ENCODE measurements around the gene CHRDL1.
"Not testable (repeated sequence)": the region's sequence is repeated elsewhere in the genome, so short reads cannot be mapped to it uniquely, and the experiment has no call there.

The CHRDL1 gene, protein sequence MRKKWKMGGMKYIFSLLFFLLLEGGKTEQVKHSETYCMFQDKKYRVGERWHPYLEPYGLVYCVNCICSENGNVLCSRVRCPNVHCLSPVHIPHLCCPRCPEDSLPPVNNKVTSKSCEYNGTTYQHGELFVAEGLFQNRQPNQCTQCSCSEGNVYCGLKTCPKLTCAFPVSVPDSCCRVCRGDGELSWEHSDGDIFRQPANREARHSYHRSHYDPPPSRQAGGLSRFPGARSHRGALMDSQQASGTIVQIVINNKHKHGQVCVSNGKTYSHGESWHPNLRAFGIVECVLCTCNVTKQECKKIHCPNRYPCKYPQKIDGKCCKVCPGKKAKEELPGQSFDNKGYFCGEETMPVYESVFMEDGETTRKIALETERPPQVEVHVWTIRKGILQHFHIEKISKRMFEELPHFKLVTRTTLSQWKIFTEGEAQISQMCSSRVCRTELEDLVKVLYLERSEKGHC

DNA sequence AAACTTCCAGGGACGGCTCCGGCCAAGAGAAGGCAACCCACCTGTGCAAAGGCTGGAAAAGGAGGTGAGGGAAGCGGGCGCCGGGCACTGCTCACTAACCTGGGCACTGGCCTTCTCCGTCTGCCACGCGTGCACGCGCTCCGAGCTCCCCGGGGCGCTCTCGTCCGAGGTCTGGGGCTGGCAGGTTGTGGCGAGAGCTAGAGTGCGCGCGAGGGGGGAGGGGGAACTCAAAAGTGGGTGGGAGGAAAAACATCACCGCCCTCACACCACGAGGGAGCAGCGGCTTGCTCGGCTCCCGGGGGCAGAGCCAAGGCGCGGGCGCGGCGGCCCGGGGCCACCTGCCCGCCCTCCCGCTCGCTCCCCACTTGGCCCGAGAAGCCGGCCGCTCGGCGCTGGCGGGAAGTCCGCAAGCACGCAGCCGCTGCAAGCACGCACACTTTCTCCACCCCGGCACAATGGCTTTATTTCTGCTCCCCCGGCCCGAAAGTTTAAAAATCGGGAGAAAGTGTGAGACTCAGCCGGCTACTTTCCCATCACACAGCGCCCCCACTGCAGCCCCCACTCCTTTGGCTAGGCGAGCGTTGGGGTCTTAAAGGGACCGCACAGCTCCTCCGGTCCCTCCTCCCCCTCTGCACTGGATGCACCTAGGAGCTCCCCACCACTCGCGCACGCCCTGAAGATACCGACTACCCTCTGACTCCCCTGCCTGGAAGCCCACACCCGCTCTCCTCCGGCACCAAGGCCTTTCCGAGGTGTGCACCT, at the start of gene CHRDL1:
Gene CHRDL1, minus strand, starts transcription at position 173 of the 762 bp plus-strand sequence. CDS start 3,636 bp downstream, outside the sequence.
- peak; percentile 55 for DNase-seq

DNA sequence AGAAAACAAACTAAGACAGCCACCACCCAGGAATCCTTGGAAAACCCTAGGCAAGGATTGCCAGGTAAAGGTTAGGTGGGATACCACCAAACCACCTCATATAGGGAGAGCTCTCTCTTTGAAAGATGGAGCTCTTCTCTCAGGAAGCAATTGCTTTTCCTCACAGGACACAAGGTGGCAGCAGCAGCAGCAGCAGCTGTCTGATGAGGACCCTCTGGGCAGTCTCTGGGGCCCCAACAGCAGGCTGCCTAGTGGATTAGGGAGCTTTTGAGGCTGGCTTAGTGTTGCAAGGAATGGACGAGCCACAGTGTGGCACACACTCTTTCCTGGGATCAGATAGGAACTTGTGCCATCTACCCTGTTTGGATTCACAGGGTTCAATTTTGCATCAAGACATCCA, 41.4 kb upstream of the CHRDL1 start:
- no peak for DNase-seq

DNA sequence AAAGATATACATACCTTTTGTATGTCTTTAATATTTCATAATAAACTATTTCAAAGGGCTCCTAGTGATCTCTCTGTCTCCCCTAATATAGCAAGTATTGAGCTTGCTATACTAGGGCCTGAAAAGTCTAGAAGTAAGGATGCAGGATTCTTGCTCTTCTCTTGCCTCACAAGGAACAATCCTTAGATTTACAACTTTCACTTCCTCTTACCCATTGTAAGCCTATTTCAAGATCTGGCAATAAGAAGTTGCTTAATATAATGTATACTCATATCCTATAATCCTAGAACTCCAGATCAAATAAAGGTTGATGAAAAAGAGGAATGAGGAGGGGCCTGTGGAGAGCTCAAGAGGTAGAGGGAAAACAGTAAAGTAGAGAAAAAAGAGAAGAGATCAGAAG, 40.8 kb upstream of the CHRDL1 start:
- DNase-seq, result no peak

DNA sequence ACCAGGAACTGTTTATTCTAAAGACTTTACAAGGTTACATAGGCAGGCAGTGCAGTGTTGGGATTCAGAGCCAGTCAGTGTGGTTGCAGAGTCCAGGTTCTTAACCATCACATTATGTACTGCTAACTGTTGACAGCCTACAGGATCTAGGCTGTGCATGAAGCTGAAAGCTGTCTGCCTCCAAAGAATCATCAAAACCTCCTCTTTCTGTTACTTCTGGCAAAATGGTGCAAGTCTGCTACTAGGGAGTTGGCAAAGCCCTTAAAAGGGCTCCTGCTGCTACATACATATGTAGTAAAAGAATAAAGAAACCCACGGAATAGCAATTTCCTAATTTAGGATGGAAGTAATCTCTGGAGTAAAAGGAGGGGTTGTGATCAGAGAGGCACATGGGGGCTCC, 40.4 kb upstream of the CHRDL1 start:
- DNase-seq, result no peak

DNA sequence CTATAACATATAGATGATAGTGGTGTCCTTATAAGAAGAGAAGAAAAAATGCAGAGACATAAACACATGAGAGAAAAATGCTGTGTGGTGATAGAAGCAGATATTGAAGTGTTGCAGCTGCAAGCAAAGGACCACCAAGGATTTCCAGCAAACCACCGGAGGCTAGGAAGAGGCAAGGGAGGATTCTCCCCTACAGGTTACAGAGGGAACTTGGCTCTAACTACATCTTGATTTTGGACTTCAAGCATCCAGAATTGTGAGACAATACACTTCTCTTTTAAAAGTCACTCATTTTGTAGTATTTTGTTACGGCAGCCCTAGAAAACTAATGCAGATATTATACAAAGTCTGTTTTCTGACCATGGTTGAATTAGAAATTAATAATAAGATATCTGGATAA, 30.4 kb upstream of the CHRDL1 start:
- no peak for DNase-seq

DNA sequence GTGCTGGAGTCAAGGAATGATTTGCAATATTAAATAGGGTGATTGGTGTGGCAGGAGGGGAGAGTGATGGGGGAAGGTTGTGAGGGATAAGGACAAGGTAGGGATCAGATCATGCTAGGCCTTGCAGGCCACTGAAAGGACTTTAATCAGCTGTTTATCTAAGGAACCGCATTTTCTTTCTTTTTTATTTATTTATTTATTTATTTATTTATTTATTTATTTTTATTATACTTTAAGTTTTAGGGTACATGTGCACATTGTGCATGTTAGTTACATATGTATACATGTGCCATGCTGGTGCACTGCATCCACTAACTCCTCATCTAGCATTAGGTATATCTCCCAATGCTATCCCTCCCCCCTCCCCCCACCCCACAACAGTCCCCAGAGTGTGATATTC, 20.9 kb upstream of the CHRDL1 start:
- not testable (repeated sequence) for DNase-seq

DNA sequence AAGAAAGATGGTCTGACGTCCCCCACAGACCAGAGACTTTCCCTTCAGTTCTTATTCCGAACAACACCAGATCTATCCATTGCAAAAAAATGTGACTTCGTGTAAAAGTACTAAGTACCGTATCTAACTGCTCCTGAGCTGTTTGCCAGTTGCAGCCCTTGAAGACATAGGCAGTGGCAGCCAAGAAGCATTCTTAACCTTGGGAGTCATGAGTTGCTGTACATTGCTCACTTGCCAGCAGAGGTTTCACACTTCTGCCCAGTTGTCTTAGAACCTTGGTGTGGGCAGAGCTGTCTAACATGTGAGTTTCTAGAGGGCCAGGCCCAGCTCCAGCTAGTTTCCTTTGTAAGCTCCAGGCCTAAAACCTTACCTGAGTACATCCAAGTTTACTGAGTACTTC, 10.5 kb upstream of the CHRDL1 start:
- no peak for DNase-seq

DNA sequence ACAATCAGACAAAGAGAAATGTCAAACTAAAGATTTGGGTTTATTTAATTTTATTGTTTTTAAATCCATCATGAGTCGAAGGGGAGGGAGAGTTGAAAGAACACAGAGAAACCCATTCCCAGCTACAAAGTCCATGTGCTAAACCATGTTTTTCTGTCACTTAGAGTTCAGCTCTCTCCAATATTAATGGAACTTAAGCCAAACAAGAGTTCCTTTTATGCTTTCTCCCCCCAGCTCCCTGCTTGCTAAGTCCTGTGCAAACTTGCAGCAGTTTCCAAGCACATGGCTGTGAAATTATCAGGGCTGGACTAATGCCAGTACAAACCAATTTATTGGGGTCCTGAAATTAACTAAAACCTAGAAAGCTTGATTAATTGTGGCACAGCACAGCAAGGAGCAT, 9.7 kb upstream of the CHRDL1 start:
- DNase-seq, result no peak

DNA sequence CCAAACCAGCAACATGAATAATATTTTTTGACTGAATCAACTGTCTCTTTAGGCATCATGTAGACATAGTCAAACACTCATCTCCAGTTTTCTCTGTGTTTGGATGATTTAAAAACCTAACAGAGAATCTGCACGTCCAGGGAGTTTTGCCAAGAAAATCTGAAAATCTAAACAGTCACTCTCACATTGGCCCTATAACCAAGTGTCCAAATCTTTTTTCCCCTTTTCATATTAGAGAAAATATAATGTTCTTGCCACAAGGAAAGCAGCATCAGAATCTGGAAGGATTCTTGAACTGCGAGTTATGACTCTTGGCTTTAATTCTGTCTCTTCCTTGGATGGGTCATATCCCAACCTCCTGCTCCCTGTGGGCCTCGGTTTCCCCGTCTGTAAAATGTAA, 8.8 kb upstream of the CHRDL1 start:
- DNase-seq, result no peak

DNA sequence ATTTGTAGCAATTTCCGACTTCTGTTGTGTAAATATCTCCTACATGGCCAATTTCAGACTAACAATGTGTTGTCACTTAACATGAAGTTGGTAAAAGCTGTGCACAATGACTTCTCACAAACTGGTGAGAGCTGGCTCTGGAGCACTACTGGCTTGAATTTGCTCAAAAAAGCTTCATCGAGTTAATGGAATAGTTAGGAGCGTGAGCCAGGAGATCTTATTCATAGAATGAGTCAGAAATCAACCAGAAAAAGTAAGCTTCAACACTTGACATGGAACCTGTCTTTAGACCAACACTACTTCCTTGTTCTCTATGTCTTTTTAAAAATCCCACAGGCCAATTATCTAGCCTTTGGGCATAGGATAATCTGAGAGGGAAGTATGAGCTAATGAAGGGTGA, 7.9 kb upstream of the CHRDL1 start:
- no peak for DNase-seq

DNA sequence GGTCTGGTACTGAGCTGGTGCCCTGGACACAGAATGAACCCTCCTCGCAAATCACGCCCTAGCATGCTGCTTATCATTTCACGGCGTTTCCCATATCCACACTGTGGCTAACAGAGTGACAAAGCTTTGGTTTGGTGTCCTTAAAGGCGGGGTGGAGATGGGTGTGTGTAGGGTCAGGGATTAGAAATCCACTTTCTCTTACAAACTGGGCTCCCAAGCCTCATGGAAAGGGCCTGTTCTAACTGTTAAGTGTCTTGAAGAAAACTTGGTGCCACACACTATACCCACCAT, 735 bp upstream of the CHRDL1 start:
- DNase-seq, result no peak

DNA sequence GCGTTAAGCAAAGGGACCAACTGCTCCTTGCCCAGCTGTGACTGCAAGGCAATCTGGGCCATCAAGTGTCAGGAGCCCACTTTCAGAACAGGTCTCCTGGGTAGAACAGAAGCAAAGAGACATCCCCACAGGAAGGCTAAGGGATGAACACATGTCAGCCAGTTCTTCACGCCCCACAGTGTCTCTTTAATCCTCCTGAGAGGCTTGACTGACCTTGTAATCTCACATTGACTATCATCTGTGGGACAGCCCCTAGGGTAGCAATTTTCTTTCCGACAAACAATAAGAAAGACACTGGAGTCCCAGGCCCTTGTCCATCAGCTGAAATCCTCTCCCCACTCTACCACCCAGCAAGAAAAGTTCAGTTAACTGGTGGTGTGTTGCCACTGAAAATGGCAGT, 1.0 kb downstream of the CHRDL1 start:
- DNase-seq, result no peak

DNA sequence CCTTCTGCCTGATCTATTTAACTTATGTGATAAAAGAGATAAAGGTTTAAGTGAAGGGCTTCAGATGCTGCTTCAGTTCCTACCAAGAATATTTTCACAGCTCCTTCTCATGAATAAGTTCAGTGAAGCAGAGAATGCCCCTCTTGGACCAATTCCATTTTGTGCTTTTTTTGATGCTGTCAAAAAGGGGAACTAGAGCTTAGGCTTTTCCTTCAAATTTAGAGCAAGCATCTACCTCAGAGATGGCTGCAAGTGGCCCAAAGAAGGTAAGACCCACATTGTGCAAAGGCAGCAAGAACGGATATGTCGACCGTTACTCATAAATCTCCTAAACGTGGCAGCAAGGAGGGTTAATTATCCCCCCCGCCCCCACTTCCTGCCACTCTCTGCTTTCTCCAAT, 4.5 kb downstream of the CHRDL1 start:
- DNase-seq, result no peak

DNA sequence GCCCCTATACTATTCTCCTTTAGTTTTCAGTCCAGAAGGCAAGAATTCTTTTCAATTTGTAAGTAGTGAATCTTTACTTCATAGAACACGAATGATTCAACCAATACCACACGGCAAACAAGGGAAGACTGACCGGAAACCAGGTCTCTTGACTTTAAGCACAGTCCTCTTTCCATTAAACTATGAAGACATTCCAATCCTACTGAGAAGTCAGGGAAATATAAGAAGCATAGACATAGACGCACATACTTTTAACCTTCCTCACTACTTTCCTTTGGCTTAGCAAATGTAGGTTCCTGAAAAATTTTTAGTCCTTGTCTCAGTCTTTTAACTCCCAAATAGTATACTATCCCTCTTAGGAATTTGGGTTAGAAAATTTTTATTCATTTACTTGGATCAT, 9.1 kb downstream of the CHRDL1 start:
- DNase-seq, result no peak

DNA sequence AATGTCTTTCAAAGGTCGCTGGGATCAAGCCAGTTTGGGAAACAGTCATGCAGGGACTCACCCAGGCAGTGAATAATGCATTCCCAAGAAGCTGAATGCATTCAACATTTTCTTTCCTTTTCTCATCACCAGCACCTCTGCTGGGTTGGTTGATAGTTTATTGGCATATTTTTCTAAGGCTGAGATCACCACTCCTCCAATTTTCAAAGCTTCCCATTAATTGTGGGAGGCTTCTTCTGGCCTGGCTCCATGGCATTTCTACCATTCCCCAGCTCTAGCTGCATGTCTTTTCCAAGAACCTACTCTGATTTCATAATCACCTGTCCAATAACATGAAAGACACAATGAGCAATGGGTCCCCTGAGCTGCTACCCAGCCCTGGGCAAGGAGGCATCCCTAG, 35.8 kb downstream of the CHRDL1 start:
- no peak for DNase-seq

DNA sequence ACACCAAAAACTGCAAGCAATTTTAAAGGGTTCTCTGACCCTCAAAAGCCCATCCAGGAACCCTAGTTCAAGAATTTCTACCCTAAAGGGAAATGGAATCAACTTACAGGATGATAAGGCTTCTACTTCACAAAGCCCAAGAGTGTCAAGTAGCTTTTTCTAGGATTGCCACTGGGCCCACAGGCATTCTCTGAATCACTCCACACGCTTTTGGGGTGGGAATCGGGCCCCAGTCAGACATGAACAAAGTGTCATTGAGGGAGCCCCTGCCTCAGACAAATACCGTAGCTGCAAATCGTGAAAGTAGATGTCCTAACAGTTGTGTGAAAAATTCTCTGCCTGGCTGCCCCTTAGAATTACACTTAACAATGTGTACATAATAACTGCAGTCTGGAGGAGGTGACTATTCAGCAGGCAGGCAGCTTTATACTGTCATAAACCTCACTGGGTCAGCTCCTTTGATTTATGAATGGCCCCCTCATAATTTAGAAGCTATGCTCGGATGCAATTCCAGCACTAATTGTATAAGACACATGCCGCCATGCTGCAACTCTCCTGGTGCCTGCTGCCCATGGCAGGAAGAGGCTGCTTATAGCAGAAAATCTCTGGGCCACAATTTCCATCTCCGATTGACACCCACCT, 36.7 kb downstream of the CHRDL1 start:
- DNase-seq, result no peak

DNA sequence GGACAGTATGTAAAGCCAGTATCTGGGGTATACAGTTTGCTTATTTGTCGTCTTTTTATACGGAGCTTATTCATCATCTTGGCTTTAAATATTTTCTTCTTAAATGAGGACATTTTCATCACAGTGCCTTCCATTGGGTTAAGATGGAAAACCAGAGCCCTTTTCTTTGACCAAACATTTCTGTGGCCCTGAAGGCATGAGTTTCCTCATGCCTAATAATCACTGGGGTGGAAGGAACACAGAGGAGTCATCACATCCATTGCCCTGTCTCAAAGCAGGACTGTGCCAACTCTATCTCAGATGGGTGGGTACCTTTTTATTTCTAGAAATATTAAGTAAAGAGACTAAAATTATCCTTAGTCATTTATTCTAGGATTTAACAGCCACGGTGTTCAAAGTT, 40.0 kb downstream of the CHRDL1 start:
- DNase-seq, result no peak

DNA sequence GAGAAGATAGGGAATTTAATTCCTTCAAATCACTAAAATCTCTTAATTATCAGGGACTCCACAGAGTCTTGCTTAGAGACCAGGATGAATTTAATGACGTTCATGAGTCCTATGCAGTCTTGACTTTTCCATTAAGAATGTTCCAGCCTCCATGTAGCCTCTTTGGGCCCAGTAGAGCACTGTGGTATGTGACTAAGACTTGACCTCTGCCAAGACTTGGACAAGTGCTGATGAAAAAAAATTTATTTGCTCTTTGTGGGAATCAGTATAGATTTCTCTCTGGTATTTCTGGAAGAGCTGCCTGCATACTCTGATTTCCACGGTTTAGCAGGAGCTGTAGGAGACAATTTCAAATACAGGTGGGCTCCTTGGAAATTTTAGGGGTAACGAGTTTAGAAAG, 40.6 kb downstream of the CHRDL1 start:
- DNase-seq, result no peak

DNA sequence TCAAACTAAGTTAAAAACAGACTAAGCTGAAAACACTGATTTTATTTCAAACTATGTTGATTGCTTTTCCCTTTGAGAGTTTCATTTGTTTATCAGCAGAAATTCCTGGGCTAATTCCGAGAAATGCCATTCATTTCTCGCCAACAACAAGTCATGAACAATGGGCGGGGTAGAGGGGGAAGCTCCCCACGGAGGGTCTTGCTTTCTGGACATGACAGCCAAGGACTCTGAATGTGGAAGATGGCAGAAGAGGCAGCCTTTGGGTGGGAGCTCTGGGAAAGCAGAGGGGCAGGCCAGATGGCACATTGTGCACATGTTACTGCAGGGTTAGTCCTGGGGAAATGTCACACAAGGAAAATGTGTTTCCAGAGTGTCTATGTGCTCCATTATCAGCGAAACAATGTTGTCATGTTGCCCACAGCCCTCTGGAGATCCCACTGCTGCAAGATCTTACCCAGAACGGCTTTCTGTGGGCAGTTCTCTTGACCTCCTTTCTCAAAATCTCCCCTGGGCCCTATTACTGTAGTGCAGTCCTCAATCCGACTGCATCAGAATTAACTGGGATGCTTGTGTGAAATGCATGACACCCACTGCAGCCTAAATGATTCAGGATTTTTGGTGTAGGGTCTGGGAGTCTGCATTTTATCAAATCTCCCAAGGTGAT, 45.0 kb downstream of the CHRDL1 start:
- no peak for DNase-seq

DNA sequence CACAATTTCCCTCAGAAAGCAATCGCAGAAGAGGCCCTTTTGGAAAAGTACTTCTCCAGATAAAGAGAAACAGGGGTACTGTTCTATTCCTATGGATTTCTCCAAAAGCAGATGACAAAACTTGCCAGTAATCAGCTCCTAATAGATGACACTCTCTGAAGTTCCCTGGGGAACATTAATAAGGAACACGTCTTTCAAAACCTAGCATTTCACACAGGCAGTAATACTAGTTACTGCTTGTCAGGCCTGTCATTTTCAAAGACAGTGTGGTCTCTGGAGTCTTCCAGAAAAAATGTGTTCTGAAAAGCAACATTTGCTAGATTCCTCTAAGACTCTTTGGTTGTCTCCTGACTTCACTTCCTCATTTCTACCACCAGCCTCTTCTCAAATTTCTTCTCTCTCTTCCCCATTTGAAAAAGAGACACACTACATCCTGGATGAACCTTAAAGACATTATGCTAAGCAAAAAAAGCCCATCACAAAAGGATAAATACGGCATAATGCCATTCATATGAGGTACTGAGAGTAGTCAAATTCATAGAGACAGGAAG, 47.3 kb downstream of the CHRDL1 start:
- no peak for DNase-seq

DNA sequence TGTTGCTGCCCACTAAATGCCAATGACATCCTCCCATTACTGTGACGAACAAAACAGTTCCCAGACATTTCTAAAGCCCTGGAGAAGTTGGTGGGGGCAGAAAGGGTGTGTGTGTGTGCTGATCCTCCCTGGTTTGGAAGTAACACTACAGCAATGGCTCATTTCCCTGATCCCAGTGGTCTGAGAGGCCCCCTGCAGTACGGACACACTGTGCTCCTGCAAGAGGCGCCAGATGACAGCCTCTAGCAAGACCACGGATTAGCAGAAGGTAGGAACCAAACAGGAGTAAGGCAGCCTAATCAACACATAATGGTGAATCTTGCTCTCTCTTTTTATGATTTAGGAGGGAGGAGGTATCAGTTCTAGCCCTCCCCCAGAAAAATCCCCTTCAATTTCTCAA, 49.6 kb downstream of the CHRDL1 start:
- no peak for DNase-seq

DNA sequence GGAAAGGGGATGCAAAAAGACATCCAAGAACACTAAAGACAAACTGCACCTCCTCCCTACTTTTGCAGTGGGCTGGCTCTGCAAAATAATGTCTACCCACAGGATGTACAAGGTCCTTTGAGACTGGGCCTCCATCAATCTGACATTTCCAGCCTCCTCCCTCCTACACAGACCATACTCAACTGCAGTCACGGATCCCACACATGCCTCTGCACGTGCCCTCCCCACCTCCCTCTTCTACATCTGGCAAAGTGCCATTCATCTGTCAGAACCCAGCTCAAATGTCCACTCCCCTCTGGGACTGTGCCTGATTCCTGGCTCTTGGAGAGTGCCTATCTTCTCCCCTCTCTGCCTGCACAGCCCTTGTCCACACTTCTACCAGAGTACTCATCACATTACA, 50.3 kb downstream of the CHRDL1 start:
- DNase-seq, result no peak

DNA sequence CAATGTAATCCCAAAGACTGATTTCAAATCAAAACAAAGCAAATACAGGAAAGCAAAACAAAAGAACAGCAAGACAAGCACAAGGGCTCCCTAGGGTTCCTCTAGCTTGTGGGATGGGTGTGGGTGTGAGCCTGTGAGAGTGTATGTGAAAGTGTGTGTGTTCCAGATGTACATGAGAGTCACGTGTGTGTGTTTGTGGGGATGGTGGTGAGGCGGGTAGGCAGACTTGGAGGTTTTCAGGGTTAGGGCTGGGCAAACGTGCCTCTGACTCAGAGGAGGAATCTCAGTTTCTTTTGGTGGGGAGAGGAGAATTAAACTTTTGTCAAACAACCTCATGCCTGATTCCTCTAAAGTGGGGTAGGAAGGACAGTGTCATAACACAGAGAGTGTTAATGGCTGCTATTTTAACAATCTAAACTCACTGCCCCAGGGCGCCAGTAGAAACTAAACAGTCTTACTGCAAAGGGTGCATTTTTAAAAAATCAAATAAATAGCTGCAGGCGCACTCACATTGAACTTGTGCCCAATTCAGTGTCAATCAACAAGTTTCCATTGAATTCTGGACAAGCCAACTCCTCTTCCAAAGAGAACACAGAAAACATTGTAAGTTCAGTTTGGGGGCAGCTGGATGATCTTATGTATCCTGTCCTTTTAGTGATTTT, 51.8 kb downstream of the CHRDL1 start:
- DNase-seq, result no peak
